SK-N-SH treated with all-trans-retinoic acid at 6 μM for 48 hours (cell line): ENCODE results near the gene RTP1.

Experiments used
- ARNTL ChIP-seq: fragments of 450-650 bp; formaldehyde crosslinking; IDR thresholded peaks from 2 replicates; pipeline ENCODE4 v1.5.0; 2020; ENCODE audit warnings: low read depth, mild to moderate bottlenecking, moderate library complexity, borderline replicate concordance
- ISL1 ChIP-seq: fragments of 250-450 bp; sonication (Bioruptor Pico); IDR thresholded peaks from 2 replicates; pipeline ENCODE4 v2.1.2; 2022; ENCODE audit warnings: mild to moderate bottlenecking, moderate library complexity
- PPARA ChIP-seq: fragments of 250-450 bp; sonication (Bioruptor Pico); IDR thresholded peaks from 2 replicates; pipeline ENCODE4 v1.5.0; 2020; ENCODE audit warnings: mild to moderate bottlenecking, borderline replicate concordance
- RARB ChIP-seq: fragments of 250-450 bp; sonication (Bioruptor Pico); IDR thresholded peaks from 2 replicates; pipeline ENCODE4 v1.8.0; 2021; ENCODE audit warnings: mild to moderate bottlenecking, moderate library complexity
- TOX ChIP-seq: fragments of 250-450 bp; sonication (Bioruptor Pico); IDR thresholded peaks from 2 replicates; pipeline ENCODE4 v1.8.0; 2021; ENCODE audit warnings: mild to moderate bottlenecking, moderate library complexity, borderline replicate concordance
- ZFP3 ChIP-seq: fragments of 250-450 bp; sonication (Bioruptor Pico); IDR thresholded peaks from 2 replicates; pipeline ENCODE4 v1.5.0; 2020; ENCODE audit warnings: mild to moderate bottlenecking, moderate library complexity
- ZFP30 ChIP-seq: fragments of 450-650 bp; formaldehyde crosslinking; IDR thresholded peaks from 2 replicates; pipeline ENCODE4 v1.5.0; 2022; ENCODE audit warnings: mild to moderate bottlenecking, moderate library complexity
- ZNF565 ChIP-seq: fragments of 450-650 bp; formaldehyde crosslinking; conservative IDR thresholded peaks from 2 replicates; pipeline ENCODE4 v1.5.0; 2020; ENCODE audit warnings: low read depth, mild to moderate bottlenecking, moderate library complexity
- TF ChIP-seq, protein P1 (sequence below): fragments of 250-450 bp; sonication (Bioruptor Pico); IDR thresholded peaks from 2 replicates; pipeline ENCODE4 v1.8.0; 2020; ENCODE audit warnings: mild to moderate bottlenecking, moderate library complexity, borderline replicate concordance
- TF ChIP-seq, protein P2 (sequence below): fragments of 250-450 bp; sonication (Bioruptor Pico); IDR thresholded peaks from 2 replicates; pipeline ENCODE4 v1.5.1; 2020; ENCODE audit warnings: low read depth, mild to moderate bottlenecking, moderate library complexity
- TF ChIP-seq, protein P3 (sequence below): fragments of 250-450 bp; sonication (Bioruptor Pico); IDR thresholded peaks from 2 replicates; pipeline ENCODE4 v1.8.0; 2021; ENCODE audit warnings: low read depth, mild to moderate bottlenecking, moderate library complexity, borderline replicate concordance

DNA sequence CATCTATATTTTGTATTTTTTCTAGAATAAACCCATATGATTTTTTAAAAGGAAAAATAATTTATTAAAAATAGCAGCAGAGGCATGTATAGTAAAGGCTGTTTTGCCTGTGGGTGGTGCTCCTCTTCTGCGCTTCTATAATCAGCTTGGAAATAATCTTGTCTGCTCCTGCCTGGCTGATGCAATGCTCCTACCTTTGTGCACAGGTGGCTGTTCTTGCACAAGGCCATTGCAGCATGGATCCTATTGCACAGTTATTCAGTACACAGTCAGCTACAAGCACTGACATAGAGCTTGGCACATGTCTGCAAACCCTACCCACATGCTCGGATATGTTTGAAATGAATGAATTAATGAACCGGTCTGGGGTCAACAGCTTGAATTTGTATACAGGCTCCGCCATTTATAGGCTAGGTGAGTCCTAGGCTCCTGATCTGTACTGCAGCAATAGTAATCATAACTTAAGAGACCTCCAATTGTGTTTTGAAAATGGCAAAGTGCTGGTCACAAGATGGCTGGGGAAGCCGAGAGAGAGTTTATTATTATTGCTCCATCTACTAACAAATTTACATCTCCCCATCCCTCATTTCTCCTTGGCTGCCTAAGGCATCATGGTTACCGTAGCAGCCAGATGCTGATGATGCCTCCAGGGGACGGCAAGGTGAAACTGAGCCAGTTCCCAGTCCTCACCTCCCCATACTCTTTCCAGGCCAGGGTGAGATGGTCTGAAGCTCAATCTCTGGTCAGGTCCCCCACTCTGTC lies 532 bp upstream of the RTP1 start:
- TF ChIP-seq ZFP3: no peak
- TF ChIP-seq ISL1: no peak
- no peak for TF ChIP-seq ARNTL (CRISPR knock-in tag)
- TF ChIP-seq TOX (CRISPR knock-in tag): no peak
- TF ChIP-seq RARB: no peak
- TF ChIP-seq ZNF565: no peak
- TF ChIP-seq, protein P1, sequence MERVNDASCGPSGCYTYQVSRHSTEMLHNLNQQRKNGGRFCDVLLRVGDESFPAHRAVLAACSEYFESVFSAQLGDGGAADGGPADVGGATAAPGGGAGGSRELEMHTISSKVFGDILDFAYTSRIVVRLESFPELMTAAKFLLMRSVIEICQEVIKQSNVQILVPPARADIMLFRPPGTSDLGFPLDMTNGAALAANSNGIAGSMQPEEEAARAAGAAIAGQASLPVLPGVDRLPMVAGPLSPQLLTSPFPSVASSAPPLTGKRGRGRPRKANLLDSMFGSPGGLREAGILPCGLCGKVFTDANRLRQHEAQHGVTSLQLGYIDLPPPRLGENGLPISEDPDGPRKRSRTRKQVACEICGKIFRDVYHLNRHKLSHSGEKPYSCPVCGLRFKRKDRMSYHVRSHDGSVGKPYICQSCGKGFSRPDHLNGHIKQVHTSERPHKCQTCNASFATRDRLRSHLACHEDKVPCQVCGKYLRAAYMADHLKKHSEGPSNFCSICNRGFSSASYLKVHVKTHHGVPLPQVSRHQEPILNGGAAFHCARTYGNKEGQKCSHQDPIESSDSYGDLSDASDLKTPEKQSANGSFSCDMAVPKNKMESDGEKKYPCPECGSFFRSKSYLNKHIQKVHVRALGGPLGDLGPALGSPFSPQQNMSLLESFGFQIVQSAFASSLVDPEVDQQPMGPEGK: no peak
- TF ChIP-seq ZFP30 (CRISPR knock-in tag): no peak
- TF ChIP-seq, protein P2, sequence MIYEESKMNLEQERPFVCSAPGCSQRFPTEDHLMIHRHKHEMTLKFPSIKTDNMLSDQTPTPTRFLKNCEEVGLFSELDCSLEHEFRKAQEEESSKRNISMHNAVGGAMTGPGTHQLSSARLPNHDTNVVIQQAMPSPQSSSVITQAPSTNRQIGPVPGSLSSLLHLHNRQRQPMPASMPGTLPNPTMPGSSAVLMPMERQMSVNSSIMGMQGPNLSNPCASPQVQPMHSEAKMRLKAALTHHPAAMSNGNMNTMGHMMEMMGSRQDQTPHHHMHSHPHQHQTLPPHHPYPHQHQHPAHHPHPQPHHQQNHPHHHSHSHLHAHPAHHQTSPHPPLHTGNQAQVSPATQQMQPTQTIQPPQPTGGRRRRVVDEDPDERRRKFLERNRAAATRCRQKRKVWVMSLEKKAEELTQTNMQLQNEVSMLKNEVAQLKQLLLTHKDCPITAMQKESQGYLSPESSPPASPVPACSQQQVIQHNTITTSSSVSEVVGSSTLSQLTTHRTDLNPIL (CRISPR knock-in tag): no peak
- TF ChIP-seq, protein P3, sequence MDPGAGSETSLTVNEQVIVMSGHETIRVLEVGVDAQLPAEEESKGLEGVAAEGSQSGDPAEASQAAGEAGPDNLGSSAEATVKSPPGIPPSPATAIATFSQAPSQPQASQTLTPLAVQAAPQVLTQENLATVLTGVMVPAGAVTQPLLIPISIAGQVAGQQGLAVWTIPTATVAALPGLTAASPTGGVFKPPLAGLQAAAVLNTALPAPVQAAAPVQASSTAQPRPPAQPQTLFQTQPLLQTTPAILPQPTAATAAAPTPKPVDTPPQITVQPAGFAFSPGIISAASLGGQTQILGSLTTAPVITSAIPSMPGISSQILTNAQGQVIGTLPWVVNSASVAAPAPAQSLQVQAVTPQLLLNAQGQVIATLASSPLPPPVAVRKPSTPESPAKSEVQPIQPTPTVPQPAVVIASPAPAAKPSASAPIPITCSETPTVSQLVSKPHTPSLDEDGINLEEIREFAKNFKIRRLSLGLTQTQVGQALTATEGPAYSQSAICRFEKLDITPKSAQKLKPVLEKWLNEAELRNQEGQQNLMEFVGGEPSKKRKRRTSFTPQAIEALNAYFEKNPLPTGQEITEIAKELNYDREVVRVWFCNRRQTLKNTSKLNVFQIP (CRISPR knock-in tag): no peak
- TF ChIP-seq PPARA (CRISPR knock-in tag): no peak
